Measurements from ENCODE around the gene PSMB2.

PSMB2 gene

DNA sequence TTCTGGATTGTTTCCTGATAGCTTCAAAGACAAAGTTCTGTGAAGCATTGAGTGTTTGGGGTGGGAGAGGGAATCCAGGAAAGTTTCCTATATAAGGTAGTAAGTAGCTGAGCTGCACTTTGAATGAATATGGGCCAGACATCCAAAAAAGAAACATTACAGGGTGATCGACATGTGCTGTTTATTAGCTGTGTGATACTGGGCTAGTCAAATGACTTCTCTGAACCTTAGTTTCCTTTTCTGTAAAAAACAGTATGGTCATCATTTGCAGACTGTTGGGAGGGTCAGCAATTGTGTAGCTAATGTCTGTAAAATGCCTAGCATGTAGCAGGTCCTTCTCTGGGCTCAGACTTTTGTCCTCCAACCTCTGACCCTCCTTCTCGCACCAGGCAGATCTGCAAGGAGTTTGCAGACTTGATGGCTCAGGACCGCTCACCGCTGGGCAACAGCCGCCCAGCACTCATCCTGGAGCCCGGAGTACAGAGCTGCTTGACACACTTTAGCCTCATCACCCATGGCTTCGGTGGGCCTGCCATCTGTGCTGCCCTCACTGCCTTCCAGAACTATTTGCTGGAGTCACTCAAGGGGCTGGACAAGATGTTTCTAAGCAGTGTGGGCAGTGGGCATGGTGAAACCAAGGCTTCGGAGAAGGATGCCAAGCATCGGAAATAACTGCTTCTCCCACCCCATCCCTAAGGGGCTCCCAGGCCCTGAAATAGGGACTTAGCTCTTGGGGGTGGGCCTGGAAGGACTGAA lies 47.1 kb downstream of the PSMB2 start:
- H3K9me3 ChIP-seq (ENCODE audit: control insufficient read depth, insufficient read depth, low read depth, low read length) = no peaks in the 10 kb centered on the region
- ChIA-PET POLR2A (interaction anchor here (1.2 kb wide), 1 partner anchor 21 kb away, joined by 3 read pairs; the partner anchor contains the start of gene TFAP2E), CTCF (interaction anchor here (0.9 to 1.9 kb wide), 3 partner anchors 10 to 133 kb away, joined by 3 to 6 read pairs (median 5); no protein-coding TSS in a partner anchor)
- no peak overlapping the region for H3K27ac ChIP-seq (ENCODE audit: extremely low read depth, low read depth, low read length)
- H3K4me3 ChIP-seq (ENCODE audit: low read depth, low read length) = no peak overlapping the region
- peaks cover 0 to 44% of the 10 kb centered on the region in 2 experiments; a peak in 2 of 3 replicates for H3K36me3 ChIP-seq (ENCODE audit: control insufficient read depth in 2 of 2, insufficient read depth in 1 of 2, low read length in 2 of 2)
- TF ChIP-seq ZNF768 (tag by site-specific recombination; IDR thresholded peaks at IDR 0.05) = peak; percentile 80
- no peak for TF ChIP-seq ZNF548 (tag by site-specific recombination; IDR thresholded peaks at IDR 0.05)
- no peak for TF ChIP-seq SP2 (tag by site-specific recombination; IDR thresholded peaks at IDR 0.05)
- H3K4me1 ChIP-seq (ENCODE audit: control insufficient read depth, insufficient read depth, low read length) = no peaks in the 10 kb centered on the region

DNA sequence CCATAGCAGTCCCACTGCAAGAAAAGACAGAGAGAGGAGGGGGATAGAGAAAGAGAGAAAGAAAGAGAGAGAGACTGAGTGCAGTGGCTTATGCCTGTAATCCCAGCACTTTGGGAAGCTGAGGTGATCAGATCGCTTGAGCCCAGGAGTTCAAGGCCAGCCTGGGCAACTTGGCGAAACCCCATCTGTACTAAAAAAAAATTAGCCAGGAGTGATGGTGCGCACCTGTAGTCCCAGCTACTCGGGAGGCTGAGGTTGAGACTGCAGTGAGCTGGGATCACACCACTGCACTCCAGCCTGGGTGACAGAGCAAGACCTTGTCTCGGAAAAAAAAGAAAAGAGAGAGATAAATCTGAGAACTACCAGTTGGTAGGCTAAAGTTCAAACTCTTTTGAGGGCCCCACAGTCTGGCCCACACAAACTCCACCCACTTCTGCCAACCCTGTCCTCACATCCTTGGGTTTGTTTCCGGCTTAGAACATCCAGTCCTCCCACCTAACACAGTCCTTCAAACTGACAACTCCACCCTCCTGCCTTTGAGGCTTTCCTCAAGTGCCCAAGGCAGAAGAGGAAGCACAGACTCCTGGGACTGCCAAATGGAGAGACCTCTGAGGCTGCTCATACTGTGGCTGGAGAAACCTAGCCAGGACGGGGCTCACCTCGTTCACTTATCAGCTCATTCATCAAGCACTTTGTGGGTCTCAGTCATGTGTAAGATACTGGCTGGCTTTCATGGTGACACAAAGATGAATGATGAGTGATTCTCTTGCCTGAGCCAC lies 48.1 kb downstream of the PSMB2 start:
- ChIA-PET POLR2A (interaction anchor here (1.2 kb wide), 1 partner anchor 20 kb away, joined by 3 read pairs; the partner anchor contains the start of gene TFAP2E), CTCF (interaction anchor here (0.9 to 1.9 kb wide), 2 partner anchors 11 to 134 kb away, joined by 3 to 6 read pairs; no protein-coding TSS in a partner anchor)
- TF ChIP-seq, protein P1, sequence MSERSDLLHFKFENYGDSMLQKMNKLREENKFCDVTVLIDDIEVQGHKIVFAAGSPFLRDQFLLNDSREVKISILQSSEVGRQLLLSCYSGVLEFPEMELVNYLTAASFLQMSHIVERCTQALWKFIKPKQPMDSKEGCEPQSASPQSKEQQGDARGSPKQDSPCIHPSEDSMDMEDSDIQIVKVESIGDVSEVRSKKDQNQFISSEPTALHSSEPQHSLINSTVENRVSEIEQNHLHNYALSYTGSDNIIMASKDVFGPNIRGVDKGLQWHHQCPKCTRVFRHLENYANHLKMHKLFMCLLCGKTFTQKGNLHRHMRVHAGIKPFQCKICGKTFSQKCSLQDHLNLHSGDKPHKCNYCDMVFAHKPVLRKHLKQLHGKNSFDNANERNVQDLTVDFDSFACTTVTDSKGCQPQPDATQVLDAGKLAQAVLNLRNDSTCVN (tag by site-specific recombination; optimal IDR thresholded peaks at IDR 0.05) = no peak
- peak; percentile 49; the same call in 1 of the 2 replicates for TF ChIP-seq FEZF1 (tag by site-specific recombination; IDR thresholded peaks at IDR 0.05)
- peak; percentile 81 for TF ChIP-seq EGR2 (tag by site-specific recombination; IDR thresholded peaks at IDR 0.05; ENCODE audit: low read depth)
- TF ChIP-seq ZBTB20 (tag by site-specific recombination; IDR thresholded peaks at IDR 0.05) = no peak
- TF ChIP-seq ZNF670 (tag by site-specific recombination; IDR thresholded peaks at IDR 0.05; ENCODE audit: low read depth) = no peak
- no peak for TF ChIP-seq ZNF404 (tag by site-specific recombination; IDR thresholded peaks at IDR 0.05)
- peak; percentile 78 for TF ChIP-seq ZFHX2 (tag by site-specific recombination; conservative IDR thresholded peaks at IDR 0.05)
- TF ChIP-seq ZNF155 (tag by site-specific recombination; IDR thresholded peaks at IDR 0.05) = no peak
- no peak for TF ChIP-seq ZNF791 (tag by site-specific recombination; IDR thresholded peaks at IDR 0.05)
- no peak for TF ChIP-seq ZNF121 (tag by site-specific recombination; IDR thresholded peaks at IDR 0.05)
- no peak for TF ChIP-seq ZNF48 (tag by site-specific recombination; IDR thresholded peaks at IDR 0.05)
- no peak for TF ChIP-seq ZNF843 (tag by site-specific recombination; IDR thresholded peaks at IDR 0.05)
- H3K4me1 ChIP-seq (ENCODE audit: control insufficient read depth, insufficient read depth, low read length) = no peaks in the 10 kb centered on the region
- H3K9me3 ChIP-seq (ENCODE audit: control insufficient read depth, insufficient read depth, low read depth, low read length) = no peaks in the 10 kb centered on the region
- H3K36me3 ChIP-seq (ENCODE audit: control insufficient read depth in 2 of 2, insufficient read depth in 1 of 2, low read length in 2 of 2) = peaks cover 0 to 38% of the 10 kb centered on the region in 2 experiments; a peak in 1 of 3 replicates
- H3K27ac ChIP-seq (ENCODE audit: extremely low read depth, low read depth, low read length) = no peak overlapping the region
- H3K4me3 ChIP-seq (ENCODE audit: low read depth, low read length) = no peak overlapping the region

DNA sequence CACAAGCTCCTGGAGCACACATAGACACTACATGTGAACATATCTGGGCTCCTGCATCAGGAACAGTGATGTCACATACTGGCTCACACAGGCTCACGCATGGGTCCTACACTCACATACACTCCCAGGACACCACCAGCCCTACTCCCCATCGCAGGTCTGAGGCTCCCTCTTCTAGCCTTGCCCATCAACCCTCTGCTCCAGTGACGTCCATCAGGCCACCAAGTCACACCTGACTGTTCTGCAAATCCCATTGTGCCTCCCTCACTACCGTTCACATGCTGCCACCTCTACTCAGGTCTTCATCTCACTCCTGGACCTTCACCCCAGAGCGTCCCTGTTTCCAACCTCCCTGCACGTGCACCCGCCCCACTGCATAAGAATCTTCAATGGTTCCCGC lies 50.1 kb downstream of the PSMB2 start:
- CTCF ChIA-PET = interaction anchor here (0.7 kb wide), 1 partner anchor 124 kb away, joined by 4 read pairs; no protein-coding TSS in a partner anchor
- POLR2A ChIA-PET = no interaction called here
- H3K27ac ChIP-seq (ENCODE audit: extremely low read depth, low read depth, low read length) = no peak overlapping the region
- H3K4me3 ChIP-seq (ENCODE audit: low read depth, low read length) = no peak overlapping the region
- H3K4me1 ChIP-seq (ENCODE audit: control insufficient read depth, insufficient read depth, low read length) = no peaks in the 10 kb centered on the region
- no peaks in the 10 kb centered on the region for H3K9me3 ChIP-seq (ENCODE audit: control insufficient read depth, insufficient read depth, low read depth, low read length)
- H3K36me3 ChIP-seq (ENCODE audit: control insufficient read depth in 2 of 2, insufficient read depth in 1 of 2, low read length in 2 of 2) = peaks cover 0 to 21% of the 10 kb centered on the region in 2 experiments; a peak in 1 of 3 replicates
- TF ChIP-seq, protein P2, sequence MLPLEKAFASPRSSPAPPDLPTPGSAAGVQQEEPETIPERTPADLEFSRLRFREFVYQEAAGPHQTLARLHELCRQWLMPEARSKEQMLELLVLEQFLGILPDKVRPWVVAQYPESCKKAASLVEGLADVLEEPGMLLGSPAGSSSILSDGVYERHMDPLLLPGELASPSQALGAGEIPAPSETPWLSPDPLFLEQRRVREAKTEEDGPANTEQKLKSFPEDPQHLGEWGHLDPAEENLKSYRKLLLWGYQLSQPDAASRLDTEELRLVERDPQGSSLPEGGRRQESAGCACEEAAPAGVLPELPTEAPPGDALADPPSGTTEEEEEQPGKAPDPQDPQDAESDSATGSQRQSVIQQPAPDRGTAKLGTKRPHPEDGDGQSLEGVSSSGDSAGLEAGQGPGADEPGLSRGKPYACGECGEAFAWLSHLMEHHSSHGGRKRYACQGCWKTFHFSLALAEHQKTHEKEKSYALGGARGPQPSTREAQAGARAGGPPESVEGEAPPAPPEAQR (tag by site-specific recombination; IDR thresholded peaks at IDR 0.05) = no peak
- TF ChIP-seq, protein P3, sequence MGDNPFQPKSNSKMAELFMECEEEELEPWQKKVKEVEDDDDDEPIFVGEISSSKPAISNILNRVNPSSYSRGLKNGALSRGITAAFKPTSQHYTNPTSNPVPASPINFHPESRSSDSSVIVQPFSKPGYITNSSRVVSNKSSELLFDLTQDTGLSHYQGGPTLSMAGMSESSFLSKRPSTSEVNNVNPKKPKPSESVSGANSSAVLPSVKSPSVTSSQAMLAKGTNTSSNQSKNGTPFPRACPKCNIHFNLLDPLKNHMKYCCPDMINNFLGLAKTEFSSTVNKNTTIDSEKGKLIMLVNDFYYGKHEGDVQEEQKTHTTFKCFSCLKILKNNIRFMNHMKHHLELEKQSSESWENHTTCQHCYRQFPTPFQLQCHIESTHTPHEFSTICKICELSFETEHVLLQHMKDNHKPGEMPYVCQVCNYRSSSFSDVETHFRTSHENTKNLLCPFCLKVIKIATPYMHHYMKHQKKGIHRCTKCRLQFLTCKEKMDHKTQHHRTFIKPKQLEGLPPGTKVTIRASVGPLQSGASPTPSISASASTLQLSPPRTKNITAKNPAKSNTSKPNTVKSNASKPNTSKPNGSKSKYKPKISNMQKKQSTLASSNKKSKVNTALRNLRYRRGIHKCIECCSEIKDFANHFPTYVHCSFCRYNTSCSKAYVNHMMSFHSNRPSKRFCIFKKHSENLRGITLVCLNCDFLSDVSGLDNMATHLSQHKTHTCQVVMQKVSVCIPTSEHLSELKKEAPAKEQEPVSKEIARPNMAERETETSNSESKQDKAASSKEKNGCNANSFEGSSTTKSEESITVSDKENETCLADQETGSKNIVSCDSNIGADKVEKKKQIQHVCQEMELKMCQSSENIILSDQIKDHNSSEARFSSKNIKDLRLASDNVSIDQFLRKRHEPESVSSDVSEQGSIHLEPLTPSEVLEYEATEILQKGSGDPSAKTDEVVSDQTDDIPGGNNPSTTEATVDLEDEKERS (tag by site-specific recombination; IDR thresholded peaks at IDR 0.05) = no peak
- no peak for TF ChIP-seq ZBTB17 (tag by site-specific recombination; IDR thresholded peaks at IDR 0.05)
- no peak for TF ChIP-seq ZNF544 (tag by site-specific recombination; IDR thresholded peaks at IDR 0.05)
- no peak for TF ChIP-seq ZNF16 (tag by site-specific recombination; IDR thresholded peaks at IDR 0.05; ENCODE audit: low read depth)
- TF ChIP-seq ZNF529 (tag by site-specific recombination; IDR thresholded peaks at IDR 0.05; ENCODE audit: insufficient replicate concordance) = no peak
- no peak for TF ChIP-seq GLI4 (tag by site-specific recombination; IDR thresholded peaks at IDR 0.05)
- TF ChIP-seq, protein P4, sequence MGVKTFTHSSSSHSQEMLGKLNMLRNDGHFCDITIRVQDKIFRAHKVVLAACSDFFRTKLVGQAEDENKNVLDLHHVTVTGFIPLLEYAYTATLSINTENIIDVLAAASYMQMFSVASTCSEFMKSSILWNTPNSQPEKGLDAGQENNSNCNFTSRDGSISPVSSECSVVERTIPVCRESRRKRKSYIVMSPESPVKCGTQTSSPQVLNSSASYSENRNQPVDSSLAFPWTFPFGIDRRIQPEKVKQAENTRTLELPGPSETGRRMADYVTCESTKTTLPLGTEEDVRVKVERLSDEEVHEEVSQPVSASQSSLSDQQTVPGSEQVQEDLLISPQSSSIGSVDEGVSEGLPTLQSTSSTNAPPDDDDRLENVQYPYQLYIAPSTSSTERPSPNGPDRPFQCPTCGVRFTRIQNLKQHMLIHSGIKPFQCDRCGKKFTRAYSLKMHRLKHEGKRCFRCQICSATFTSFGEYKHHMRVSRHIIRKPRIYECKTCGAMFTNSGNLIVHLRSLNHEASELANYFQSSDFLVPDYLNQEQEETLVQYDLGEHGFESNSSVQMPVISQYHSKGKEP (tag by site-specific recombination; IDR thresholded peaks at IDR 0.05) = no peak

Measured in HEK293 (cell line).